Colon (tissue), 2 donors: ENCODE results near the gene USP35.
"Not testable (repeated sequence)": the region's sequence is repeated elsewhere in the genome, so short reads cannot be mapped to it uniquely, and the experiment has no call there.

Experiments used
- FAIRE-seq: peaks from 2 replicates; lab custom pipeline; 2012; peaks lifted over from hg19 to GRCh38; lab: Jason Lieb, UNC
- donor health status: control.
- donor health status: control.

USP35 gene

DNA sequence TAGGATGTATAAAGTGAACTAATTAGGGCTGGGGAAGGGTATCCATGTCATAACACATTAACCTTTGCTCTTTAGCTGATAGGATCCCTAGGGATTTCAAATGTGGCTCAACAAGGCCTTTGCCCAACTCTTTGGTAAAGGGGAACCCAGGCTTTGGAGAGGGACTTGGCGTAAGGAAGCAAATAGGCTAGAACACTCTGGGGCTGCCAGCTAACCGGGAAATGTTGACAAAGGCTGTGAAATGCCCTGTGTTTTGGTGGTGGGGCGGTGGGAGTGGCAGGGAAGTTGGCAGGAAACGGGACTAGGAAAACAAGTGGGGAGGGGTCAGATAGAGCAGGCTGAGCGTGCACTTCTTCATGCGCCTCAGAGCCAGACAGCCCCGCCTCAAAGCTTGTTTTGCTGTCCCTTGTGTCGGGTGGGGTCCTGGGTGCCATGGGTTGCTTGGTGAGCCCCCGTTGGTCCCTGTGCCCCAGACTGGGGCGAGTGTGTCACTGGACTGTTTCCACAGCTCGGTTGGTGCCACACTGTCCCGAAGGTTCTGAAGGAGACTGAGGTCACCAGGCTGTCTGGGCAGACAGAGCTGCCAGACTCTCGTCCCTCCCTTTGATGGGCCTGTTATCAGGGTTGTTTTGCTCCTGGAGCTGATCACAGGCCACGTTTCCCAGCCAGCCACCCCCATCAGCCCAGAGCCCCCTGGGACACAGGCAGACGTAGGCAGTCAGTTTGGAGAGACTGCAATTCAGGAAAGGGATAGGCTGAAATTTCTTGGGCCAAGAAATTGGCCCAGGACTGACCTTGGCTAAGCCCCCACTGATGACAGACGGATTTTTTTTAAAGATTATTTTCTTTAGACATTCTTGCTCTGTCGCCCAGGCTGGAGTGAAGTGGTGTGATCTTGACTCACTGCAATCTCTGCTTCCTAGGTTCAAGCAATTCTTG, 19.9 kb upstream of the USP35 start:
- FAIRE-seq: no peak

DNA sequence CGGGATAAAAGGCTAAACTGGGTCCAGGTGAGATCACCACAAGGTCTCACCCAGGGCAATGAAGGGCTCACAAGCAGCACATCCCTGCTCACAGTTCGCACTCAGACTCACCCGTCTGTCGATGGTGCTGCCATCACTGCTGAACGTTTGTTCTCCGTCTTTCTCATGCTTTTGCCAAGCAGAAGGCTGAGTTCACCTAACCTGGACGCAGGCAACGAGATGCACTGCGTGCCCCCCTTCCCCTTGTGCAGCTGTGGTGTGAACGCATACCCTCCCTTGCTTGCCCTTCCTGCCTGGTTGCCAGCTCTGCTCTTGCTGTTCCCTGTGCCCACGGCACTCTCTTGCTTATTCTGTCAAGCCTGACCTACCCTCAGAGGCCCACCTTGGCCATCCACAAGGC, 18.3 kb upstream of the USP35 start:
- FAIRE-seq: no peak

DNA sequence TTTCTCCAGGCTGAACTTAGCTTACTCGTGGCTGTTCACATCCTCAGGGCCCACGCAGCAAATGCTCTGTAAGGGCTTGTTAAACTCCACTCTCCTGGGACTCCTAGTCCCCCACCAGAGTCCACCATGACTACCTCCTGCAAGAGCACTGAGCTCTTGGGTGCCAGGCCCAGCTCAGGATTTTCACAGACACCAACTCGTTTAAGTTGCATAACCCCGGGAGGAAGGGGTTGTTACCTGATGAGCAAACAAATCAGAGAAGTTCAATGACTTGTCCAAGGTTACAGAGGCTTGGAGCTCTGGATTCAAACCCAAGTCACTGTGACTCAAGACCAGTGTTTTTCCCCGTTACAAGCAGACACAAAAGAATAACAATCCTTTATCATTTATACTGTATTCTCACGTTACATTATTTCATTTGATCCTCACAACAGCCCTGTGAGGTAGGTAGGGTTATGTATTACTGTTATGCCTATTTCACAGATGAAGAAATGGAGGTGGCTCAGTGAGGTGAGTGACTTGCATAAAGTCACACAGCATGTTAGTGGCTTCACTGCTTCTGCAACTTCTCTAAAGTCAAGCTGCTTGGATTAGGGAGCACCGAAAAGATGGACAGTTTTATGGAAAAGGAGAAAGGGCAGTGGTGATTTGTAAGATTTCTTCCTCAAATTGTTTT, 17.7 kb upstream of the USP35 start:
- FAIRE-seq: no peak

DNA sequence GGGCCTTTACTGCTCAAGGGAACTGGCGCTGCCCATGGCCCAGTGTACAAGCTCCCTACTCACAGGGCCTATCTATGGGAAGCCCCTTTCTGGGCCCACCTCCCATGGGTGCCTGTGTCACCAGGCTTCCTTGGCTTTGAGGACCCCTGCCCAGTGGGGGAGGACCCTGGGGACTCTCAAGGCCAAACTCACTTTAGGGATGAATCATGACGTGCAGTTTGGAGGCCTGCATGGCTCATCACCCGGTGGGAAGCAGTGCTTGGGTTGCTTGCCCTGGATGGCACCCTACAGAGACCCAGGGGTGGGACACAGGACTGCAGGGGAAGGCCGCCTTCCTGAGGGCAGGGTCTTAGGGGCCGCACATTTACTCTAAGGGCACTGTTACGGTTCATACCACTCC, 16.8 kb upstream of the USP35 start:
- no peak for FAIRE-seq

DNA sequence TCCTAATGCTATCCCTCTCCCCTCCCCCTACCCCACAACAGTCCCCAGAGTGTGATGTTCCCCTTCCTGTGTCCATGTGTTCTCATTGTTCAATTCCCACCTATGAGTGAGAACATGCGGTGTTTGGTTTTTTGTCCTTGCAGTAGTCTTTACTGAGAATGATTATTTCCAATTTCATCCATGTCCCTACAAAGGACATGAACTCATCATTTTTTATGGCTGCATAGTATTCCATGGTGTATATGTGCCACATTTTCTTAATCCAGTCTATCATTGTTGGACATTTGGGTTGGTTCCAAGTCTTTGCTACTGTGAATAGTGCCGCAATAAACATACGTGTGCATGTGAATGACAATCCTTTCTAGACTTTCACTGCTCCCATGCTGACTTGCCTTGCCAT, 12.9 kb upstream of the USP35 start:
- not testable (repeated sequence) for FAIRE-seq

DNA sequence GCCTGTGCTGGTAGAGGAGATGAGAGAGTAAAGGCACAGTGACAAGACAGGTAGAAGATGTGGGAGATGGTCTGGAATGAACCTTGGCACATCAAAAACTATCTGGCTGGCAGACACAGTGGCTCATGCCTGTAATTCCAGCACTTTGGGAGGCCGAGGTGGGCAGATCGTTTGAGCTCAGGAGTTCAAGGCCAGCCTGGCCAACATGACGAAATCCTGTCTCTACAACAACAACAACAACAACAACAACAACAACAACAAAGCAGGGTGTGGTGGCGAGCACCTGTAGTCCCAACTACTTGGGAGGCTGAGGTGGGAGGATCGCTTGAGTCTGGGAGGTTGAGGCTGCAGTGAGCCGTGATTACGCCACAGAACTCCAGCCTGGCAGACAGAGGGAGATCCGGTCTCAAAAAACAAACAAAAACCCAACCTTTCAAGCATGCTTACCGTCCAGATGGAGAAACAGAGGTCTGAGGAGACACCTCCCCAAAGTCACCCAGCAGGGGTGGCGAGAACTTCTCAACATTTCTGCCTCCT, 12.0 kb upstream of the USP35 start:
- no peak for FAIRE-seq

DNA sequence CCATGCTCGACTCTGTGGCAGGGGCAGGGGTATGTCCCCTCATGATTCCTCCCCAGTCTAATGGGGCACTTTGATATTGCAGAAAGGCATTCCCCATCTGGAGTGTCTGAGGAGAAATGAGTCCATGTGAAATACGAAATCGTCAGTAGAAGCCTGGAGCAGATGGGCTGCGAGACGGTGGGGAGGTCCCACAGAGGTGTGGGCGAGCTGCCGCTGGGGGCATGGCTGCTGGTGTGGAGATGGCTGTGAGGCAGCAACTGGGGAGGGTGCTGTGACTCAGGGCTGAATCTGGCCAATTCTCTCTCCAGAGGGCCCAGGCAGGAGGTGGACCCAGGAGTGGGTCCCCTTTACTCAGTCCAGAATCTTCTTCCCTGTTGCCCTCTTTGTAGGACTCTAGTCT, 11.5 kb upstream of the USP35 start:
- FAIRE-seq: no peak

DNA sequence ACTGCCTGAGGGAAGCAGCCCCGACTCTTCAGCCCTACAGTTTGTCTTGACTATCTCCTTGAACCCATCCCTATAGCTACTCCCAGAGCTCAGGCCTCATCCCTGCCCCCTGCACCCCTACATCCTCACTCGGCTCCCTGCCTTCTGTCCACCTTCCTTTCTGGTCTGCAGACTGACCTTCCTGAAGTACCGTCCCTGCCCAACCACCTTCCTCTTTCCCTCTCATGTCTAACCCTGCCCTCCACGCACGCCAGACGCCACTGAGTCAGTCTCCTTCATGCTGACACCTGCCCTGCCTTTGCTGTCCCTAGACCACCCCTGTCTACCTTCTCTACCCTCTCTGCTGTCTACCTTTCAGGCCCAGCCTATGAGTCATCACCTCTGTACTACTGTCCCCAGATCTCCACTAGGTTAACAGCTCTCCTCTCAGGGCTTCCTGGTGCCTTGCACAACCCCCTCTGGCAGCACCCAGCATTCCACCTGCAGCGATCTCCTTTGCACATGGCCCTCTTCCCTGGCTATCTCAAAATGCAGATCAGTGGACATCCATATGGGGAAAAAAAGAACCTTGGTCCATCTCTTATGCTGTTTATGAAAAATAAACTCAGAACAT, 9.2 kb upstream of the USP35 start:
- no peak for FAIRE-seq

DNA sequence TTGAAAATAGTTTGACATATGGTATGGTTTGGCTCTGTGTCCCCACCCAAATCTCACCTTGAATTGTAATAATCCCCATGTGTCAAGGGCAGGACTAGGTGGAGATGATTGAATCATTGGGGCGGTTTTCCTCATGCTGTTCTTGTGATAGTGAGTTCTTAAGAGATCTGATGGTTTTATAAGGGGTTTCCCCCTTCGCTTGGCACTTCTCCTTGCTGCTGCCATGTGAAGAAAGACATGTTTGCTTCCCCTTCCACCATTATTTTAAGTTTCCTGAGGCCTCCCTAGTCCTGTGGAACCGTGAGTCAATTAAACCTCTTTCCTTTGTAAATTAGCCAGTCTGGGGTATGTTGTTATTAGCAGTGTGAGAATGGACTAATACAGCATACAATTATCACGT, 8.0 kb upstream of the USP35 start:
- no peak for FAIRE-seq

DNA sequence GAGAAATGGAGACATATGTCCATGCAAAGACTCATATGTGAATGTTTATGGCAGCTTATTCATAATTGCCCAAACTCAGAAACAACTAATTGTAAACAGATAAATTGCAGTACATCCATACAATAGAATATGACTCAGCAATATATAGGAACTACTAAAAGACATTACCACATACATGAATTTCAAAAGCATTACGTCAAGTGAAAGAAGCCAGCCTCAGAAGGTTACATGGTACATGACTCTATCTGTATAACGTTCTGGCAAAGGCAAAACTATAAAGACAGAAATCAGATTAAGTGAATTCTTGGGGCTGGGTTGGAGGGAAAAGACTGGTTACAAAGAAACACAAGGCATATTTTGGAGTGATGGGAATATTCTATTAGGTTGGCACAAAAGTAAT, 7.5 kb upstream of the USP35 start:
- FAIRE-seq: no peak

DNA sequence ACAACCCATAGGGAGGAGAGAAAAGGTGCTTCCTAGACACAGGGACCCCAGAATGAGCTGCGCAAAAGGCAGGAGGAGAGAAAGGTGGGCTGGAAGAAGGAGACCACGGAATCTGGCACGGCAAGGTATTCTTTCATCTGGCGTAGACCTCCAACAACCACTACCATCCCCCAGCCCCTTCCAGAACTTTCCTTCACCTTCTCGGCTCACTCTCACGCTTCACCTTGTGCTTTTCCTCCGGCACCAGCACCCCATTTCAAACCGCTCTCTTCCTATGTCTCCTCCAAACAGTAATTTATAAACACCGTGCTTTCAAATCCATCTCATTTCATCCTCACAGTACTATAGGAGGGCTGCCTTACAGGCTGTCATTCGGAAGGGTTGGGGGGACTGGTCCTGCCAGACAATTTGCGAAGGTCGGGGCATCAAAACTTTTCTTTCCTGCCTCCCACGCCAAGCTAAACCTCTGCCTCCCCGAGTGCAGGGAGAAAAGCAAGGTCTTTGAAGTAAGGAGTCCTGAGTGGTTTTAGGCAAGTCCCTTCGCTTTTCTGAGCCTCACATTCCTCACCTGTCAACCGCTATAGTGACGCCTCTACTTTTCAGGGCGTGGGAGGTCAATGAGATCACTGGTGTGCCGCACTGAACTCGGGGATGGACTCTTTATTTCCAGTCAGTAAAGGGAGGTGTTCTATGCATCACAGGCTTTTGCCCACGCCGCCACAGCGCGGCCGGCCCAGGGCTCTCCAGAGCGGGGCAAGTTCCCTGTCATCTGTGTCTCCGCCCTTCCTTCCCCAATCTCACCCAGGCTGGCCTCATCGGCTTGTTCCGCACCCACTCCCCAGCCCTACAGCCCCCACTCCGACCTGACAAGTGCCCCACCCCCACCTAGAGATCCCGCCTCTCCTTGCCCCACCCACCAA, 1.1 kb upstream of the USP35 start:
- no peak for FAIRE-seq

DNA sequence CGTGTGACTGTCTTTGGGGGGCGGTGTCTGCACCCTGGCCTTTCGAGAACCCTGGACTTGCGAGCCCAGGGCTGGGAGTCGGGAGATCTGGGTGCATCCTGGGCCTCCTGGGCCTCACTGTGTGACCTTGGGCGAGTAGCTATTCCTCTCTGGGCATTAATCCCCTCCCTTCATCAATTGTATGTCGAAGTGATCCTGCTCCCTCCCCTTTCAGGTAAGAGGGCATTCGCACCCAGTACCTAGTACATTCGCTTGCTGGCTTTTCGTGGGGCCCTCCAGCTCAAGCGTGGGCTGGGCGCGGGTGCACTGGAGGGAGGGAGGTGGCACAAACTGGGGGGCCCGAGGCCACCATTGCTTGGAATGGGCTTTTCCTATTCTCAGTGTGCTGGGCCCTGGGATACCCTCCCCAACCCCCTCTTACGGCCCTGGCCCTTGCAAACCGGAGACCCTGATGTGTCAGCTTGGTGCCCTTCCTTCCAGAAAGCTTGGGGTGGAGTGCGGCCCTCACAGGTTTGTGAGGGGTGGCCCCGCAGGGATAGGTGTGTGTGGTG, 530 bp downstream of the USP35 start:
- FAIRE-seq: no peak

DNA sequence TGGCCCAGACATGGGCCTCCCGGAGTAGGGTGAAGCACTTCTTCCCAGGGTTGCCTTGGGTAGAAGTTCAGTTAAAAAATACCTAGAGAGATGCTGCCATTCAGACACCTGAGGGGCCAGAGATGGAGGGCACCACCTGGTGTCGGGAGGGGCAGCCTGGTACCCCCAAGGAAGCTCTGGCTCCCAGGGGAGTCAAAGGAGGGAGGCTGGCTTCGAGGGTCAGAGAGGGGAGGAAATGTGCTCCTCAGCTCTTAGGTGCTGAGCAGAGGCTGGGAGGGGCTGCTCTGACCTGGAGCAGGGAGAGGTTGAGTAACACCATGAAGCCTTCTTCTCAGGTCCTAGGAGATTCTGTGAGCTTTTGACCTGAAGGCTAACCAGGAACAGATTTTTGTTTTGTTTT, 1.1 kb downstream of the USP35 start:
- FAIRE-seq: no peak

DNA sequence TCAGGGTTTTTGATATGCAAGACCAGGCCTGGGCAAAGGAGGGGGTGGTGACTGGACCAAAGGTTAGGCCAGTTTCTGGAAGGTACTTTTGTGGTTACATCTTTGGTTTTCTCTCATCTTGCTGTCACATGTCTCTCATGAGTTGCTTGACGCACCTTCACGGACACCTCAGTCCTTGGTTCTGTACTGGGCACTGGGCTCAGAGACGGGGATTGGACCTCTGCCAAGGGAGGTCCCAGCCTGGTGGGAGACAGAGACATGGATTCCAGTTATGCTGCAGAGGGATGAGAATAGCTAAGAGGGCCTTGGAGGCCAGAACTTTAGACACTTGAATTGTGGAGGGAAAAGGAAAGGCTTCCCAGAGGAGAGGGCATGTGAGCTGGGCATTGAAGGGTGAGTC, 1.7 kb downstream of the USP35 start:
- no peak for FAIRE-seq

DNA sequence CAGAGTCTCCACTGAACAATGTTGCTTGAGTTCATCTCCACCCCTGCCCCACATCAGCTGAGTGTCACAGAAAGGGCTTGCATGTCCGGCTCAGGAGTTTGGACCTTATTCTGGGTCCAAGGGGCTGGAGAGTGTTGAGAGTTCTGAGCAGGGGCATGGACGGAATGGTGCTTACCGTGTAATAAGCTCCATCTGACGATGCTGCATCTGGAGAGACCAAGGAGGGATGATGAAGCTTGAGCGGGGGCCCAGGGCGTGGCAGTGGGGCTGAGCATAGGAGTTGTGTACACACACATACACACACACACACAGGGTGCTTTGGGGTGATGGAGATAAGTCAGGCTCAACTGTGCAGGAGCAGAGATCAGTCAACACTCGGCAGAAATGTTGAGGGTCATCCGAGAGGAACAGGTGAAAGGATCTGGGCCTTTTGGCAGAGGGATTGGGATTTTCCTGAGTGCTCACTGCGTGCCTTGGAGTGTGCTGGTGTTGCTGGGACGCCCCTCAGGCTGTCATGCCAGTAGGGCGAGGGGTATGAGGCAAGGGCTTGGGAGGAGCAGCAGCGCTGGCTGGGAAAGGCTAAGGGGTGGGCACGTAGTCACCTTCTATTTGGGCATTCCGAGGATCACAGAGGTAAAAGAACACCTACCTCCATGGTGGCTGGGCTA, 2.3 kb downstream of the USP35 start:
- FAIRE-seq: no peak

DNA sequence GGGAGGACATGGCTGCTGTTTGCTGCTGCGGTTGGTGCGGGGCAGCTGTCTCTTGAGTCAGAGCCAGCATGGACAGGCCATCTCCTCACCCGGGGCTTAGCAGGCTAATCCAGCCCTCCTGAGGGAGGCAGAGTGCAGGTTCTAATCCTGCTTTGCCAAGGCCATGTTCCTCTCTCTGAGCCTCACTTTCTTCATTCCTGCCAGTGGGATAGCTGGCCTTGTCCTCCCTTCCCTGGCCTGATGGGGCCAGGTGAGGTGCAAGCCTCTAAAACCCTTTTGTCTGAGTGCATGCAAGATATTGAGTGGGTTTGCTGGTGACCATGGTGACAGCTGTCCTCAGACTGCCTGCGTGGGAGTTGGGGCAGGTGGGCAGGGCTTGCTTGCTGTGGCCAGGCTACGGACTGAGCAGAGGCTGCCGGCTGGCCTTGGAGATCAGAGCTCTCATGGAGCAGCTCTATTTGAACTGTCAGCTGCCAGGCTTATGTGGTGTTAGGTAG, 3.6 kb downstream of the USP35 start:
- FAIRE-seq: no peak

DNA sequence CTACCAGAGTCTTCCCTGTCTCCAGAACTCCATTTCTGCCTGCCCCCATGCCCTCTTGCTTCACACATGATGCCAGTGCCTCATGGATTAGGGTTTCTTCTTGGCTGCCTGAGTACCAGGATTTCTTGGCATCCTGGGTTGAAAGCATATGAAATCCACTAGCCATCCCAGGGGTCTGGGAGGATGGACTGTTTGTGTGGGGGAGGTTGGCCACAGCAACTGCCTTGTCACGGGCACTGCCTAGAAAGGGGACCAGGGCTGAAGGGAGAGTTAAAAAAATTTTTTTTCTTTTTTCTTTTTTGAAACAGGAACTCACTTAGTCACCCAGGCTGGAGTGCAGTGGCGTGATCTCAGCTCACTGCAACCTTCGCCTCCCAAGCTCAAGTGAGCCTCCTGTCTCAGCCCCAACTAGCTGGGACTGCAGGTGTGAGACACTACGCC, 4.2 kb downstream of the USP35 start:
- FAIRE-seq: no peak

DNA sequence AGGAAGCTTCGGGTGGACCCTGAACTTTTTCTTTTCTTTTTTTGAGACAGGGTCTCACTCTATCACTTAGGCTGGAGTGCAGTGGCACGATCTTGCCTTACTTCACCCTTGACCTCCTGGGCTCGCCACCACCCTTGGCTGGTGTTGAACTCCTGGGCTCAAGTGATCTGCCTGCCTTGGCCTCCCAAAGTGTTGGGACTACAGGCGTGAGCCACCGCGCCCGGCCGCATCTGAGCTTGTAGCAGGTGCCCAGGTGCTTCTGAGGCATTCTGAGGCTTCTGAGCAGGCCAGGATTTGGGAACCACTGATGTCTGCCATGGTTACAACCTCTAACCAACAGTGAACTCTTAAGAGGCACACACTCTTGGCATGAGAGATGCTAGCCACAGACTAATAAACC, 5.1 kb downstream of the USP35 start:
- FAIRE-seq: no peak

DNA sequence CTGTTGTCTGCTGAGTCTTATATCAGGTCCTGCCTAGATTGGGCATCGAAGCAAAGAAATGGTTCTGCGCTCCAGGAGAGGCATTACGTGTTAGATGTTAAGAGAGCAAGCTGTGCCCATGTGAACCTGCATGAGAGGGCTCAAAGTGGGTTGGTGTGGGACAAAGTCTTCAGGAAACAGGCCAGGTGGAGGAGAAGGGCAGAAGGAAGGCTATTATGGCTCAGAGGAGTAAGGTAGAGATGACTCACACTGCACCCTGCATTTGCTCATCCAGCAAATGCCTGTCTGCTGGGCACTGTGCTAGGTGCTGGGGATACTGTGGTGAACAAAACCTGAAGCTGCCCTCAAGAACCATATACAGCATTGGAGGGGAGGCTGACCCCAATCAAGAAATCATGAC, 5.8 kb downstream of the USP35 start:
- no peak for FAIRE-seq

DNA sequence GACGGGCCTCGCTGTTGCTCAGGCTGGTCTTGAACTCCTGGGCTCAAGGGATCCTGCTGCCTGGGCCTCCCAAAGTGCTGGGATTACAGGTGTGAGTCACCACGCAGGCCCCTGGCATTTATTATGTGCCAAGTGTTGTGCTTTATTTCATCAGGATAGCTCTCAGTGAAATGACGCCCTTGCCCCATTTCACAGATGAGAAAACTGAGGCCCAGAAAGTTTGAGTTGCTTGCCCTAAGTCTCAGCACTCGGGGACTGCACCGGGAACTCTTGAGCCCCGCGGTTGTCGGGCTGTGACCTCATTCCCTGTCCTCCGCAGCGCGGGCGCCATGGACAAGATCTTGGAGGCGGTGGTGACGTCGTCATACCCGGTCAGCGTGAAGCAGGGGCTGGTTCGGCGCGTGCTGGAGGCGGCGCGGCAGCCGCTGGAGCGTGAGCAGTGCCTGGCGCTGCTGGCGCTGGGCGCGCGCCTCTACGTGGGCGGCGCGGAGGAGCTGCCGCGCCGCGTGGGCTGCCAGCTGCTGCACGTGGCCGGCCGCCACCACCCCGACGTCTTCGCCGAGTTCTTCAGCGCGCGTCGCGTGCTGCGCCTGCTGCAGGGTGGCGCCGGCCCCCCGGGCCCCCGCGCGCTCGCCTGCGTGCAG, 7.3 kb downstream of the USP35 start:
- no peak for FAIRE-seq
